GM03348 (cell line): ENCODE measurements around the gene MGMT.

Experiments
- DNase-seq: peaks from one replicate; pipeline ENCODE4 v3.0.0; 2012; ENCODE audit warnings: low spot score

The MGMT gene

DNA sequence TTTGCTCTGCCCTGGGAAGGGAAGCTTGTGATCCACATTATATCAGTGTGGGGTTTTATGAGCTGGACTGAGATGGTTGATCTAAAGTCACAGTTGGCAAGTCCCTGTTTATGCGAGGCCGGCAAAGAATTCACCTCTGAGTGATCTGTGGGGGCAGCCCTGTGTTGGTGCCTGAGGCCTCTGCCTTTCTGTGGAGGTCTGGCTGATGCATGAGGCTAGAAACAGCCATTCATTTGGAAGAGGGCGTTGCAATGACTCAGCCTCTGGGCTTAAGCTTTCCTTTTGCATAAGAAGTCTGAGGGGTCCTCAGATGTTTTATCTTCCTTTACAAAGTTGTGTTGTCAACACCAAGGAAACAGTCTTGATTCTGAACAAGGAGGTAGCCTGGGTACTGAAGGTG lies 126.9 kb downstream of the MGMT start:
- no peak for DNase-seq

GRCh38 chr10:129594811-129595210 lies 127.8 kb downstream of the MGMT start:
- DNase-seq, result no peak

GRCh38 chr10:129598413-129598812 lies 131.4 kb downstream of the MGMT start:
- no peak for DNase-seq

DNA sequence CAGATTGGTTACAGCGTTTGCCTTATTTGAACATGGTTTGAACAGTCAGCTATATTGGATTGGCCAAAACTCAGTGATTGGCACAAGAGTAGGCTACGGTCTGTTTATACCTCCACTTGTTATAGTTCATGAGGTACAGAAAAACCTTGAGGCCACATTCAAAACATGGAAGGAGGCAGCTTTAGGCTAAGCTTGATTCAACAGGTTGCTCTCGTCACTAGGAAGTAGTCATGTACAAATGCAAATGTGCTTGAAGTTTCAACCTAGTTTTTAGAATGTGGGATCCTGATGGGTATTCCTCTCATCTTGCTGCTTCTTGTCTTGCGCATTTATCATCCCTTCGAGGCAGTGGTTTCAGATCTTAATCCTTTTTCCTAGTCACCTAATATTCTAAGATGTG lies 132.1 kb downstream of the MGMT start:
- no peak for DNase-seq

DNA sequence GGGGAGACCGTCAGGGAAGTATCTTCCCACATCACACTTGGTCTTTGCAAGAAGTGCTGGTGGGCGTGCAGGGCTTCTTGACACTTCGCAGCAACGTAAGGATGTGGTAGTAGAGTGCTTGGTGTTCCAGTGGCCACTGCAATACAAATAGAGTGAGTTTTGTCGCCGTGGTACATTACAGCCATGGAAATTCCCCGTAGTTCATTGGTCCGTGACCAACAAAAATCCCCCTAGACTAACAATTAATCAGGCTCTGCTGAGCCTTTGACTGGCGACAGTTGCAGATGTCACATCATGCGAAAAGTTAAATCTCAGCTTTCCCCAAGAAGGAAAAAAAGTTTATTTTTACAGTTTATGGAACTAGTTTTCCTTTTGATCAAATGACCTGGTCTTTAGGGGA lies 134.7 kb downstream of the MGMT start:
- no peak for DNase-seq

- DNase-seq, result no peak
Measured at GRCh38 chr10:129602938-129603535, 136.0 kb downstream of the MGMT start.

- DNase-seq, result no peak
Measured at GRCh38 chr10:129604333-129605032, 137.4 kb downstream of the MGMT start.

- no peak for DNase-seq
Measured at GRCh38 chr10:129605266-129605985, 138.4 kb downstream of the MGMT start.

DNA sequence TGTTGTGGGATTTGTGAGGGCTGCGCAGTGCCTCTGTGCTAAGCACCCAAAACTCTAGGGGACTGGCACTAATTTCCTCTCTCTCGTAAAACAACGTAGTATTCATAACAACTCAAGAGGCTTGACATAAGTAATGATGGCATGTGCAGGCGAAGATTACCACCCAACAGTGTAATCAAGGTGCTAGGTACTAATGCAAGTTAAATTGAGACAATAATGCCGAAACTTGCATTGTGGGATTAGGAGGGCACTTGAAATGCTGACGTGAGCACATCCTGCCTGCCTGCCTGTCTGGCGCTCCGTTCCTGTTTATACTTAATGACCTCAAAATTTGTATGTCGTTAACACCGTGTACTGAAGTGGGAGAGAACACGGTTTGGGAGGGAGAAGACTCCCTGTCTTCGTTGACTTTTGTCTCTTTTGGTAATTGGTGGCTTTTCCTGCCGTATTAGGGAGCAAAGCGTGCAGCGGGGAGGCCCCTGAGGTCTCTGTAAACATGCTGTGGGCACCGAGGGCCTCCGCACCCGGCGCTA lies 139.0 kb downstream of the MGMT start:
- no peak for DNase-seq

- no peak for DNase-seq
Measured at GRCh38 chr10:129607607-129608109, 140.6 kb downstream of the MGMT start.

- no peak for DNase-seq
Measured at GRCh38 chr10:129608653-129609052, 141.6 kb downstream of the MGMT start.

GRCh38 chr10:129609551-129609950 lies 142.5 kb downstream of the MGMT start:
- DNase-seq, result no peak

- no peak for DNase-seq
Measured at GRCh38 chr10:129612481-129613109, 145.6 kb downstream of the MGMT start.

DNA sequence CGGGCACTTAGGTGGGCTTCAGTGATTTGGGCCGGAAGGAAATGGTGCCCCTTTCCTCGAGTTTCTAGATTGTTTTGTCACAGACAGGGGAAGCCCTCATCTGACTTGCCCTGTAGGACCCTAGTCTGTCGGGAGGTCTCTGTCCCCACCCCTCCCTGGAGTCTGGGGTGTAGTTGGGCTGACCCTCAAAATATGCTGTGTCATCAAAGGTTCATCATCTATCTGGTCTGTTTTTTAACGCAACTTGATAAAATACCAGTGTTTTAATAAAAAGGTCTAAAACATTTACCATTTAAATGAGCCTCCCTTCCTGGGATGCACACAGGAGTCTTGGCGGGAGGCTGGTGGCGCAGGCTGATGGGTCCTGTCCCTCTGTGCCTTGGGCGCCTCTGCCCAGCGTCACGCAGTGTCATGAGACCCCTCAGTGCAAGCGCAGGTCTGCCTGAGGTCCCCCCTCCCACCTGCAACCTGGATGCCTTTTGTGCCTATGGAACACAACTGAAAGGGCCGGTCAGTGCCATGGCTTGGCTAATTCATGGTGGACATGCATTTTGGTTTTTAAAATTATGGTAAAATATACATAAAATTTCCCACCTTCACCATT lies 146.4 kb downstream of the MGMT start:
- no peak for DNase-seq

- DNase-seq, result no peak
Measured at GRCh38 chr10:129614341-129614740, 147.3 kb downstream of the MGMT start.

DNA sequence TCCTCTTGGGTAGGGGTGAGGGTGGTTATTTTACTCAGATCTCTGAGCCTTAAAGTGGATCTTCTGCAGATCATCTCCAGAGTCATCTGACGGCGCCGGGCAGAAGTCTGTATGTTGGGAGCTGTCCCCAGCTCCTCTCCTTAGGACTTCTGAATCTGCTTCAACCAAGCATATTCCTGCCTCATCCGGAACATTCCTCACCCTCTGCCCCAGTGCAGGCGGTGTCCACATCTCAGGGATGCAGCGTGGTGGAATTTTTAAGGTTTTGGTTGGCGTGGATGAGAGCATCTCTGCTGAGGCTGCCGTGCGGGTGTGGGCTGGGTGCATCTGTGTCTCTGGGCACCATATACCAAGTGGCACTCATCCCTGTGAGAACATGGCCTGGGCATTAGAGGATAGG lies 148.3 kb downstream of the MGMT start:
- DNase-seq, result no peak

GRCh38 chr10:129615921-129616525 lies 149.0 kb downstream of the MGMT start:
- DNase-seq, result no peak

DNA sequence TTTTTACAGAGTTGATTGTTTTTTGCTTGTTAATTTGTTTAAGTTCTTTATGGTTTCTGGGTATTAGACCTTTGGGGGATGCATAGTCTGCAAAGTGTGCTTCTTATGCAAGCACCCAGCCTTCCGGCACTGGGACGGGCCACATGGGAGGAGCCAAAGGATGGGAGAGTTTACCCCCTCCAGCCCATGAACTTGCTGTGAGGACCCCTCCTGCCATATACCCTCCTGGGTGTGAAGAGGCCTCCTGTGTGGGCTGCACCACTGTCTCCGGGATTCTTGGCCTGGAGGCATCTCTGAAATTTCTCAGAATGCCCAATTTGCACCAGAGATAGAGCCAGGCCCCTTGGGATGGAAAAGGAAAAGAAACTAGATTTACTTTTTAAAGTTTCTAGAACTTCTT lies 150.7 kb downstream of the MGMT start:
- no peak for DNase-seq

- no peak for DNase-seq
Measured at GRCh38 chr10:129621062-129621461, 154.0 kb downstream of the MGMT start.

DNA sequence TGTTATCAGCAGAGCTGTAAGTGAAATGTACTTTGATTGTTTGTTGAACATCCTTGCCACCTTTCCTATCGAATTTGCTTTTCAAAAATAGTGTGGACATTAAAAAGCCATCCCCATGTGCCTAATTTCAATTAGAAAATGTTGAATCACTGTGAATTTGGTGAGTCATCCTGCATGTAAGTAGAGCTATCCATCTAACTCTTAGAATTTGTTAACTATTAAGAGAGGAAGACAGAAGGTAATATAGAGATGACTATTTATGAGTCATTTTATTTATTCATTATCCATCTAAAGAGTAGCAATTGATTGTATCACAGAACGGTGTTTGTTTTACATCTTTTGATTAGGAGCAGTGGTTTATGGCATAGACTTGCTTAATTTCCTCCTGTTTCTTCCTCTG lies 154.7 kb downstream of the MGMT start:
- DNase-seq, result no peak

- no peak for DNase-seq
Measured at GRCh38 chr10:129622291-129622690, 155.2 kb downstream of the MGMT start.

DNA sequence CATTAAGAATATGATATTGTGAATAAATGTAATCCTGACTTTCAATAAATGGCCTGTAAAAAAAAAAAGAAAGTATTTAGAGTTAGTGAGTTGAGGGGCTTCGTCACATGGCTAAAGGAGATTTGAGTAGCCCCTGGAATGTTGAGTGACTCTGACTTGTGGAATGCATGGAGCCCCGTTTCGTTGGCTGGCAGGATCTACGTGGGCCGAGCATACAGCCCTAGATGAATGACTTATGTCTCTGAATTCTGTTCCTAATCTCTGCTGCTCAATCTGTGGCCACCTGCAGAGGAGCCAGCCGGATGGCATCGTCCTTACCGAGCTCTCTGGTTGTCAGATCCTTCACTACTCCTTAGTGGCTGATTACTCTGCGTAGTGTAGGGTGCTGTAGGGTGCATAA lies 155.7 kb downstream of the MGMT start:
- DNase-seq, result no peak
